ENCODE measurements around the gene KCNA10. TPM values are rescaled to one million over a fixed set of nuclear protein-coding genes. Genes with fewer than 3 reads are reported as not detected.

The KCNA10 gene
- total RNA-seq, 2 donors from 2014 or later, result not detected

DNA sequence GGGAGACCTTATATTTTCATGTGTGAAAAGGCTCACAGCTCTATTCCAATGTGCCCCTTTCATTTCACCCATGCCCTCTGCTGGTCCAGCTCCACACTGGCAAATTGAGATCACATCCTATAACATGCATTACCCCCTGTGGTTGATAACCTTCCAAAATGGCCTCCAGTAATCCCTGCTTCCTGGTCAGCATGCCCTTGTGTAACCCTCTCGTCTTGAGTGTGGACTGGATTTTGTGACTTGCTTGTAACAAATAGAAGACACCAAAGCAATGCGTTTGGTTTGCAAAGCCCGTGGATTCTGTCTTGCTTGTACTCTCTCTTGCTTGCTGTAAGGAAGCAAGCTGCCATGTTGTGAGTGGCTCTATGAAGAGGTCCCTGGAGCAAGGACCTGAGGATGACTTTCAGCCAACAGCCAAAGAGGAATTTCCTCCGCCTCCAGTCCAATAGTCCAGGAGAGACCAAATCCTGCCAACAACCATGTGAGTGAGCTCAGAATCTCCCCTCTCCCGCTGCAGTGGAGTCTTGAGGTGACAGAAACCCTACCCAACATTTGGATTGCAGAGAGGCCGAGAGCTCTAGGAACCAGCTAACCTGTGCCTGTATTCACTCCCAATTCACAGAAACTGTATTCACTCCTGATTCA is 17.4 kb downstream of the KCNA10 start:
- TF ChIP-seq, protein P1, sequence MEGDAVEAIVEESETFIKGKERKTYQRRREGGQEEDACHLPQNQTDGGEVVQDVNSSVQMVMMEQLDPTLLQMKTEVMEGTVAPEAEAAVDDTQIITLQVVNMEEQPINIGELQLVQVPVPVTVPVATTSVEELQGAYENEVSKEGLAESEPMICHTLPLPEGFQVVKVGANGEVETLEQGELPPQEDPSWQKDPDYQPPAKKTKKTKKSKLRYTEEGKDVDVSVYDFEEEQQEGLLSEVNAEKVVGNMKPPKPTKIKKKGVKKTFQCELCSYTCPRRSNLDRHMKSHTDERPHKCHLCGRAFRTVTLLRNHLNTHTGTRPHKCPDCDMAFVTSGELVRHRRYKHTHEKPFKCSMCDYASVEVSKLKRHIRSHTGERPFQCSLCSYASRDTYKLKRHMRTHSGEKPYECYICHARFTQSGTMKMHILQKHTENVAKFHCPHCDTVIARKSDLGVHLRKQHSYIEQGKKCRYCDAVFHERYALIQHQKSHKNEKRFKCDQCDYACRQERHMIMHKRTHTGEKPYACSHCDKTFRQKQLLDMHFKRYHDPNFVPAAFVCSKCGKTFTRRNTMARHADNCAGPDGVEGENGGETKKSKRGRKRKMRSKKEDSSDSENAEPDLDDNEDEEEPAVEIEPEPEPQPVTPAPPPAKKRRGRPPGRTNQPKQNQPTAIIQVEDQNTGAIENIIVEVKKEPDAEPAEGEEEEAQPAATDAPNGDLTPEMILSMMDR (IDR thresholded peaks at IDR 0.05), result no peak
- no peak for TF ChIP-seq POLR2A (IDR thresholded peaks at IDR 0.05)
- TF ChIP-seq POLR2AphosphoS5 (IDR thresholded peaks at IDR 0.05), result no peak
- intact Hi-C loops (cut with DNase I), result no loop called here

DNA sequence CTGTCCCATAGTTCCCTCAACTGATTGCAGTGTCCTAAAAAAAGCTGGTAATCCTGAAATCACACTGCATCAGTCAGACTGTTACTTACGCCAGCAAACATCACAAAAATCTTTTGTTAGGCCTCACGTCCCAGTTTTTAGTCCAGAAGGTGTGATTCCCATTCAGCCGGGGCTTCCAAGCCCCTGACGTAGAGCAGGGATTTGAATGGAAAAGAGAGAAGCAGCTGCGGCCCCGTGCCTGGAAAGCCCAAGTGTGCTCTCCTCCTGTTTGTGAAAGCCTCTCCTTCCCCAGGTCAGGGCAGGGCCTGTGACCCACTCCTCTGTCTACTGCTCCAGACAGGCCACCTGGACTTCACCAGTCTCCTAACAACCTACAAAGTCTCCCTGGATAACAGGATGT is 20.7 kb downstream of the KCNA10 start:
- DNase-seq (ENCODE audit: low spot score), result no peak
- TF ChIP-seq POLR2AphosphoS5 (IDR thresholded peaks at IDR 0.05) (no peak), POLR2A (IDR thresholded peaks at IDR 0.05) (no peak)
- TF ChIP-seq, protein P1 (IDR thresholded peaks at IDR 0.05), result no peak
- H3K4me1 ChIP-seq (replicated peaks), result no peaks in the 10 kb centered on the region
- H3K9me3 ChIP-seq, result no peaks in the 10 kb centered on the region
- intact Hi-C loops (cut with DNase I), result loop anchor here (5.0 kb wide), 1 partner anchor 296 kb away; no protein-coding TSS in a partner anchor
- H3K27ac ChIP-seq, result no peak overlapping the region
- 73% methylated on average over 6 of the region's 6 CpGs for WGBS
- no peaks in the 10 kb centered on the region for H3K27me3 ChIP-seq (replicated peaks; ENCODE audit: insufficient read depth)
- no peak overlapping the region for H3K4me3 ChIP-seq
- no peaks in the 10 kb centered on the region for H3K36me3 ChIP-seq

More for the DNA sequence above, 17.4 kb downstream of the KCNA10 start:
- Histone ChIP-seq H3K27me3 (replicated peaks; ENCODE audit: insufficient read depth) (no peaks in the 10 kb centered on the region), H3K4me3 (no peak overlapping the region), H3K4me1 (replicated peaks) (no peaks in the 10 kb centered on the region), H3K36me3 (no peaks in the 10 kb centered on the region), H3K27ac (no peak overlapping the region), H3K9me3 (no peaks in the 10 kb centered on the region)
- no peak for DNase-seq (ENCODE audit: low spot score)
- WGBS, result 83% methylated on average over 6 of the region's 6 CpGs

DNA sequence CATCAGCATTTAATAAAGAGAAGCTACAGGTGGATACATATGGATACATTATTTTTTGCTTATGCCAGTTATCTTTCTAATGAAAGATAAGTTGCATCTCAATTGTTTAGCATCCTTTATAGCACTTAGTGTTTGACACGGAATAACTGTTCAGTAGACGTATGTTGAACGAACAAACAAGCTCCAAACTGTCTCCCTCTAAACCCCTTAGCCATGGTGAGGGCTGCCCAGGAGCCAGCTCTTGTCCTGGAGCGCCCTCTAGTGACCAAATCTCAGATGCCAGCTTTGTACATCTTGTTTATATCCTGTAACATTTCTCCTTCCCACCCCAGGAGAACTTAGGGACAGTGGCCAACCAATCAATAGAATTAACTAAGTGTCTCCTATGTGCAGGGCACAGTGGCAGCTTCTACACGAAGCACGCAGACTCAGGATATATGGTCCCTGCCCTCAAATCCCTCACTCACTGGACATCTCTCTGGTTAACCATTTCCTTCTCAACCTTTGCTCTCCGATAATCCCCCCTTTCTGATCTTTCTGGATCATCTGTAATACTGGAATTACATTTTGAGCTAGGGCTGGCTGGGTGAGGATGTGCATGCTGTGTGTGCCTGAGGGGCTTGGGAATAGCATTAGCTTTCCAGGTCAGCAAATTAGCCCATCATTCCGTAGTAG is 22.9 kb downstream of the KCNA10 start:
- Histone ChIP-seq H3K4me3 (no peak overlapping the region), H3K4me1 (replicated peaks) (no peaks in the 10 kb centered on the region), H3K36me3 (no peaks in the 10 kb centered on the region), H3K27me3 (replicated peaks; ENCODE audit: insufficient read depth) (no peaks in the 10 kb centered on the region), H3K27ac (no peak overlapping the region), H3K9me3 (no peaks in the 10 kb centered on the region)
- intact Hi-C loops (cut with DNase I), result loop anchor here (2.0 to 5.0 kb wide), 3 partner anchors 33 to 294 kb away; no protein-coding TSS in a partner anchor
- WGBS, result 22% methylated on average over 8 of the region's 8 CpGs
- peak; percentile 76 for DNase-seq (ENCODE audit: low spot score)
- TF ChIP-seq, protein P1 (IDR thresholded peaks at IDR 0.05), result peak; percentile 67 to 91 (median 88)
- TF ChIP-seq POLR2AphosphoS5 (IDR thresholded peaks at IDR 0.05) (no peak), POLR2A (IDR thresholded peaks at IDR 0.05) (no peak)

DNA sequence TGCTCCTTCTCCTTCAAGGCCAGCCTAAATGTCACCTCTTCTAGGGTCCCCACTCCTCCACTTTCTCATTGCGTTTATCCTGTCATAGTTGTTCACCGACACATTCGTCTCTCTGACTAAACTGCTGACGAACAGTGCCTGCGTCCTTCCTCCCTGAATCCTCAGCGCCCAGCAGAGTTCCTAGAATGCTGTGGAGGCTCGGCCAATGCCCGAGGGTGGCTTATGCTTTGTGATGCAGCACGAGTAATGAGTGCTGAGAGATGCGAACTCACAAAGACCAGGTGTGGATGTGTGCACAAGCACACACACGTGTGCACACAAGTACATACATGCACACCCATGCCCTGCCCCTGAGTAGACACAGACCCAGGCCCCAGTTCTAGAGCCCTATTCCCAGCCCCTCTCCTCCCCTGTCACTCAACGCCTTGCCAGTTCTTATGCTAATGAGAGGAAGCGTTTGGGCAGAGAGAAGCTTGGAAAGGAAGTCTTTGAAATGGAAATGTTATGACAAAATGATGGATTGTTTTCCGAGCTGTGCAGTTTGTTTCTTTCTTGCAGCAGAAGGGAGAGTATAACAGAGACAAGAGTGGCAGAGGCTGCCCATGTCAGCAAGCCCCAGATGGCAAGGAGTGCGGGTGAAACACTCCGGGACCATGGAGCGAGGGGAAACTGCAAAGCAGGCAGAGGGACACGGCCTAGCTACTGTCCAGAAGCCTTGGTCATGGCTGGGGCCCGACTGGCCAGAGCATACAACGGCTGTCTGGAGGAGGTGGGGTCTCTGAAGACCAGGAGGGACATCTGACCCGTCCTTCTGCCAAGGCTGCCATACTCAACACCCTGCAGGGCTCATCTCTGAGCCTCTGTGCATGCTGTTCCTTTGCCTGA is 24.2 kb downstream of the KCNA10 start:
- 72% methylated on average over 21 of the region's 21 CpGs for WGBS
- Histone ChIP-seq H3K9me3 (no peaks in the 10 kb centered on the region), H3K27ac (no peak overlapping the region), H3K4me1 (replicated peaks) (no peaks in the 10 kb centered on the region), H3K27me3 (replicated peaks; ENCODE audit: insufficient read depth) (no peaks in the 10 kb centered on the region), H3K36me3 (no peaks in the 10 kb centered on the region), H3K4me3 (no peak overlapping the region)
- TF ChIP-seq POLR2A (IDR thresholded peaks at IDR 0.05), result no peak
- TF ChIP-seq, protein P1 (IDR thresholded peaks at IDR 0.05), result no peak
- no peak for TF ChIP-seq POLR2AphosphoS5 (IDR thresholded peaks at IDR 0.05)
- intact Hi-C loops (cut with DNase I), result loop anchor here (2.0 to 5.0 kb wide), 3 partner anchors 32 to 292 kb away; no protein-coding TSS in a partner anchor
- DNase-seq (ENCODE audit: low spot score), result no peak

Data from prostate gland (tissue), 2 donors.